Esophagus muscularis mucosa (tissue), 4 donors: Measurements from ENCODE around the gene HBB. TPM values are rescaled to one million over a fixed set of nuclear protein-coding genes. Genes with fewer than 3 reads are reported as not detected.

ENCODE experiments used
- DNase-seq: peaks from one replicate; pipeline ENCODE4 v3.0.0-alpha.2; 2017; ENCODE audit errors: extremely low spot score
- H3K27ac ChIP-seq, 4 donors: fragments of 200-600 bp; sonication (generic); replicated peaks in 1 of 4; 1 replicate in 3 of 4; 2 replicates in 1 of 4; pipeline ENCODE4 v1.5.1; 2016 to 2019; ENCODE audit warnings: mild to moderate bottlenecking in 1 of 4
- H3K27me3 ChIP-seq, 4 donors: fragments of 200-600 bp; sonication (generic); one replicate each; pipeline versions ENCODE4 v1.5.1 to v1.6.0; 2016 to 2019
- H3K36me3 ChIP-seq, 4 donors: fragments of 200-600 bp; sonication (generic); one replicate each; pipeline ENCODE4 v1.5.1; 2016 to 2019
- H3K4me1 ChIP-seq, 4 donors: fragments of 200-600 bp; sonication (generic); one replicate each; pipeline ENCODE4 v1.5.1; 2016 to 2019
- H3K4me3 ChIP-seq, 4 donors: fragments of 200-600 bp; sonication (generic); 1 replicate in 2 of 4; 2 replicates in 2 of 4; pipeline ENCODE4 v1.5.1; 2016 to 2019; ENCODE audit warnings: mild to moderate bottlenecking in 4 of 4, moderate library complexity in 1 of 4
- H3K9me3 ChIP-seq, 4 donors: fragments of 200-600 bp; sonication (generic); 1 replicate in 3 of 4; 2 replicates in 1 of 4; pipeline ENCODE4 v1.5.1; 2016 to 2019
- CTCF ChIP-seq, 3 experiments: fragments of 200-600 bp in 2 of 3; fragments of 450-650 bp in 1 of 3; sonication (generic) in 2 of 3; IDR thresholded peaks; one replicate each; pipeline ENCODE4 v1.5.1; 2017 to 2019; ENCODE audit warnings: antibody characterized with exemption in 3 of 3, mild to moderate bottlenecking in 2 of 3, moderate library complexity in 1 of 3
- EP300 ChIP-seq: sonication (generic); formaldehyde crosslinking; IDR thresholded peaks from one replicate; pipeline ENCODE4 v1.6.1; 2017; ENCODE audit warnings: antibody characterized with exemption
- POLR2A ChIP-seq: fragments of 450-650 bp; IDR thresholded peaks from one replicate; pipeline ENCODE4 v1.6.1; 2017; ENCODE audit warnings: antibody characterized with exemption, moderate library complexity, mild to moderate bottlenecking, low read depth
- POLR2AphosphoS5 ChIP-seq, 2 donors: sonication (generic); formaldehyde crosslinking; IDR thresholded peaks; one replicate each; pipeline ENCODE4 v1.6.1; 2017; ENCODE audit warnings: antibody characterized with exemption in 2 of 2
- WGBS: methylation state at CpG from one replicate; pipeline ENCODE4 v1.1.5; 2018; 5-methylcytosine and 5-hydroxymethylcytosine counted together
- intact Hi-C: fragments of 100-400 bp; cut with DNase I; formaldehyde crosslinking; loops from one replicate; pipeline ENCODE4 v1.15.1; 2023
- total RNA-seq, 4 donors: library from RNA; depleted of rRNA; stranded (reverse); fragments of >200 nt; gene quantifications; one replicate each; pipeline versions ENCODE4 v1.1.0 to v1.2.1, GENCODE V29; 2016

The HBB gene
- 1,000 to 10,000 TPM in 1 of 4 donors, 100 to 1,000 TPM in 1, 10 to 100 TPM in 1, 1 to 10 TPM in 1; 6.6 to 2,785 (median 163) TPM for total RNA-seq

GRCh38 chr11:5226732-5227310 lies at the start of gene HBB:
HBB (minus strand) TSS chr11:5227071; CDS start chr11:5227021, 50 bp downstream.
- Histone ChIP-seq H3K27me3 (no peaks in the 10 kb centered on the region), H3K36me3 (no peaks in the 10 kb centered on the region), H3K27ac (no peak within 1 kb of the TSS), H3K4me3 (no peak within 1 kb of the TSS), H3K4me1 (no peaks in the 10 kb centered on the region), H3K9me3 (no peaks in the 10 kb centered on the region)
- WGBS, result 74% methylated on average over 3 of the region's 3 CpGs
- intact Hi-C loops, result no loop called here
- no peak for DNase-seq
- TF ChIP-seq POLR2AphosphoS5 (IDR thresholded peaks at IDR 0.05), result no peak
- no peak for TF ChIP-seq POLR2A
- no peak for TF ChIP-seq CTCF (IDR thresholded peaks at IDR 0.05)
- no peak for TF ChIP-seq EP300

DNA sequence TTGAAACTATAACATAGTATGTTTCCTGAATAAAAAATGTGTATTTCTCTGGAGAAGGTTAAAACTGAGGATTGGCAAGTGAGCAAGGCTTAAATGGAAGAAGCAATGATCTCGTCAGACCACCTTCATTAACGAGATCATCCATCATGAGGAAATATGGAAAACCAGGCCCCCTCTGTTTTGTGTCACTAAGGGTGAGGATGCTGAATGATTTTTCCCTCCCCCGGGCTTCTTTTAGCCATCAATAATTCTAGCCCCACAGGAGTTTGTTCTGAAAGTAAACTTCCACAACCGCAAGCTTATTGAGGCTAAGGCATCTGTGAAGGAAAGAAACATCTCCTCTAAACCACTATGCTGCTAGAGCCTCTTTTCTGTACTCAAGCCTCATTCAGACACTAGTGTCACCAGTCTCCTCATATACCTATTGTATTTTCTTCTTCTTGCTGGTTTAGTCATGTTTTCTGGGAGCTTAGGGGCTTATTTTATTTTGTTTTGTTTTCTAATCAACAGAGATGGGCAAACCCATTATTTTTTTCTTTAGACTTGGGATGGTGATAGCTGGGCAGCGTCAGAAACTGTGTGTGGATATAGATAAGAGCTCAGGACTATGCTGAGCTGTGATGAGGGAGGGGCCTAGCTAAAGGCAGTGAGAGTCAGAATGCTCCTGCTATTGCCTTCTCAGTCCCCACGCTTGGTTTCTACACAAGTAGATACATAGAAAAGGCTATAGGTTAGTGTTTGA lies 48.7 kb upstream of the HBB start:
- no peak for TF ChIP-seq EP300
- TF ChIP-seq CTCF (IDR thresholded peaks at IDR 0.05), result no peak
- TF ChIP-seq POLR2AphosphoS5 (IDR thresholded peaks at IDR 0.05), result no peak
- no peak for TF ChIP-seq POLR2A
- DNase-seq, result no peak
- H3K36me3 ChIP-seq, result no peaks in the 10 kb centered on the region
- H3K27ac ChIP-seq, result no peak overlapping the region
- intact Hi-C loops, result no loop called here
- no peaks in the 10 kb centered on the region for H3K27me3 ChIP-seq
- 75% methylated on average over 6 of the region's 6 CpGs for WGBS
- no peaks in the 10 kb centered on the region for H3K9me3 ChIP-seq
- no peak overlapping the region for H3K4me3 ChIP-seq
- H3K4me1 ChIP-seq, result peaks cover 0 to 2% (median under 1%) of the 10 kb centered on the region in 4 donors

DNA sequence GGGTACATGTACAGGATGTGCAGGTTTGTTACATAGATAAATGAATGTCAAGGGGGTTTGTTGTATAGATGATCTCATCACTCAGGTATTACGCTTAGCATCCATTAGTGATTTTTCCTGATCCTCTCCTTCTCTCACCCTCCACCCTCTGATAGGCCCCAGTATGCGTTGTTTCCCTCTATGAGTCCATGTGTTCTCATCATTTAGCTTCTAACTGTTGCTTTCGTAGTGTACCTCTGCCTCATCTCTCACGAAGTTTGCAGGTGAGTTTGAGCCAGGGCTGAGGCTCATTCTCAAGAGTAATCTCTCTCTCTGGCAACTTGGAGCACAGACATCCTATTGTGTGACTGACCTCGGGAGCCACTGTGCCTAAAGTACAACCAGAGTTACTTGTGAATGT lies 47.5 kb upstream of the HBB start:
- H3K27ac ChIP-seq, result no peak overlapping the region
- no peaks in the 10 kb centered on the region for H3K36me3 ChIP-seq
- no peaks in the 10 kb centered on the region for H3K27me3 ChIP-seq
- H3K4me3 ChIP-seq, result no peak overlapping the region
- WGBS, result 63% methylated on average over 5 of the region's 5 CpGs
- no peak for DNase-seq
- TF ChIP-seq POLR2AphosphoS5 (IDR thresholded peaks at IDR 0.05), result no peak
- H3K9me3 ChIP-seq, result no peaks in the 10 kb centered on the region
- H3K4me1 ChIP-seq, result no peaks in the 10 kb centered on the region
- intact Hi-C loops, result no loop called here

DNA sequence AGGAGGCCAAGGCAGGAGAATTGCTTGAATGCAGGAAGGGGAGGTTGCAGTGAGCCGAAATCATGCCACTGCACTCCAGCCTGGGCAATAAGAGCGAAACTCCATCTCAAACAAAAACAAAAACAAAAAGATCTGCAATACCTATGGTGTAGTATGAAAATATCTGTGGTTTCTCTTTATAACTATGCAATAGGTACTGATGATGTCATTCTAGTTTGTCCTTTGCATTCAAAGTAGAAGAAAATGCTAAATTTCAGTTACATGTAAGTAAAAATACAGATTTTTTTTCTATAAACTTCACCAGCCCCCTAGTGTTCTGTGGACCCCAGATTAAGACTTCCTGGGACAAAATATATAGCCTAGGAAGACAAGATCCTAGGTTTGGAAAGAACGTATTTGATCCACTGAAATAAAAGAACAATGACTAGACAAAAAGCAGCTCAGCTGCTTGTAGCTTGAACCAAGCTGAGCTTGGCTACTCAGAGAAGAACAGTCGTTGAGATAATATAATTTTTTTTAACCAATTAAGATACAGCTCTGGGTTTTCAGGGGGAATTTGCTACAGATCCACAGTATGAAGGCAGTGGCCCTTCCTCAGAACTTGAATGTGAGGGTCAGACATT lies 45.6 kb upstream of the HBB start:
- intact Hi-C loops, result no loop called here
- no peak overlapping the region for H3K4me3 ChIP-seq

More for the DNA sequence above, 45.6 kb upstream of the HBB start:
- Histone ChIP-seq H3K27me3 (no peaks in the 10 kb centered on the region), H3K36me3 (no peaks in the 10 kb centered on the region), H3K9me3 (no peaks in the 10 kb centered on the region), H3K27ac (no peak overlapping the region), H3K4me1 (no peaks in the 10 kb centered on the region)
- 72% methylated on average over 4 of the region's 4 CpGs for WGBS
- no peak for TF ChIP-seq CTCF (IDR thresholded peaks at IDR 0.05)
- TF ChIP-seq POLR2A, result no peak
- TF ChIP-seq POLR2AphosphoS5 (IDR thresholded peaks at IDR 0.05), result no peak
- no peak for TF ChIP-seq EP300
- no peak for DNase-seq
